Left renal cortex interstitium (tissue), 4 donors: Measurements from ENCODE around the gene IL6R. TPM values are rescaled to one million over a fixed set of nuclear protein-coding genes. Genes with fewer than 3 reads are reported as not detected.
"Not testable (repeated sequence)": the region's sequence is repeated elsewhere in the genome, so short reads cannot be mapped to it uniquely, and the experiment has no call there.

Source experiments
- DNase-seq, 4 donors: peaks; one replicate each; pipeline ENCODE4 v3.0.0-alpha.2; 2013; ENCODE audit warnings: low read depth in 4 of 4, low spot score in 2 of 4, missing footprints in 1 of 4
- polyA plus RNA-seq, 4 donors: library from polyadenylated mRNA; unstranded; fragments of 120-200 nt; gene quantifications; one replicate each; pipeline ENCODE4 v1.2.1, GENCODE V29; 2013; ENCODE audit not compliant: insufficient read length in 4 of 4

IL6R gene
- polyA plus RNA-seq, 4 donors: 5.4 to 7.7 (median 6.0) TPM

DNA sequence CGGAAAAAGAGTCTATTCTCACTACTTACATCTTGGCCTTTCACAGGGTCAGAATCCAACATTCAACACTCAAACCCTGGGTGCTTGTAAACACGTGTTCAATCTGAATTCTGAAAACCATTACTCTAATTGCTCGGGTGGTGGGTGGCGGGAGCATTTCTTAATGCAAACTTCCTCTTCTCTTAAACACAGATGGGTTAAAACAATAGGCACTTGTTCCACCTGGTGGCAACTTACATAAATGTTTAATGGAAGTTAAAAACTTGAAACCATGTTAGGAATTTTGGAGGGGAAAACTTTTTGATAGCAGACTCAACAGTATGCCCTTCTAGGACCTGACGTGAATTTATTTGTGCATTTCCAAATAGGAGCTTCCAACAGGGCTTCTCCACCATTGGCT lies 73.5 kb downstream of the IL6R start:
- no peak for DNase-seq

DNA sequence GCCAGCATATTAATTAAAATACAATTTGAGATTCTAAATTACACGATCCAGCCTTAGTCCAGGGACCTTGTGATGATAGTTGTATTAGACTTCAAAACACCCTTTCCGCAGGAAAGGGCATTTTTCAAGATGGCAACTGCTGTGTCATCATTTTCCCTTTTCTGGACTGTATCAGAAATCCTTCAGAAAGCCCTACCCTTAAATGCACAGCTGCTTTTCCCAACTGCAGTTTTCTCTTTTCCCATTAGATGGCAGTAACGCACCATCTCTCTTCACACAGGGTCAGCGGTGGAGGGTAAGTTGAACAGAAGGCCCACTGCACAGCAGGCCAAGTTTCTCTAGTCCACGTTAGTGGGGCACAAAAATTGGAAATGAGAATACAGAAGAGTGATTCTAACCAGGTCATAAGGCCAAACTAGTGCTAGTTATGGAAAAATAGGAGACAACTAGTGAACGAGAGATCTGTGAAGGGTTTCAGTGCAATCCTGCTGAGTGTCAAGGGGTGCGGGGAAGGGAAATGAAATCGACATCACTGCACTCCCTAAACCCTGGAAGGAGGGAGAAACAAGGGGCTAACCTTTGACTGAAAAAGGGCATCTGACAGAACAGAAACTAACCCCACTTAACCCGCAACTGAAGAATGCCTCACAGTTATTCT lies 74.8 kb downstream of the IL6R start:
- DNase-seq: peak; percentile 56 to 84 (median 69)

DNA sequence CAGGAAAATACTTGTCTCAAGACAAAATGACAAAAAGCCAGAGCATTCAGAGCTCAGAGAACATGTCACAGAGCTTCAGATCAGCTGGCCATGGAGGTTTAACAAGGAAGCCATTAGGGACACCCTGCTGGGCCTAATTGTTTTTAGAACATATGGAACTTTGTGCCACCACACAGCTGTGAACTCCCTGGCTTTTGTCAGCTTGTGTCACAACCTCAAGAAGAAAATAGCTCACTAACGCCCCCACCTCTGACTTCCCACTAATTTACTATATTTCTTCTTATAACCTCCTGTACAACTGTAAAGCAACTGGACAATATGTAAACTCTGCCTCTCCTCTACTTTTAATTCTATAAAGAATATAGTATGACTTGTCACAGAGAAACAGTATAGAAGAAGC lies 75.9 kb downstream of the IL6R start:
- no peak for DNase-seq

DNA sequence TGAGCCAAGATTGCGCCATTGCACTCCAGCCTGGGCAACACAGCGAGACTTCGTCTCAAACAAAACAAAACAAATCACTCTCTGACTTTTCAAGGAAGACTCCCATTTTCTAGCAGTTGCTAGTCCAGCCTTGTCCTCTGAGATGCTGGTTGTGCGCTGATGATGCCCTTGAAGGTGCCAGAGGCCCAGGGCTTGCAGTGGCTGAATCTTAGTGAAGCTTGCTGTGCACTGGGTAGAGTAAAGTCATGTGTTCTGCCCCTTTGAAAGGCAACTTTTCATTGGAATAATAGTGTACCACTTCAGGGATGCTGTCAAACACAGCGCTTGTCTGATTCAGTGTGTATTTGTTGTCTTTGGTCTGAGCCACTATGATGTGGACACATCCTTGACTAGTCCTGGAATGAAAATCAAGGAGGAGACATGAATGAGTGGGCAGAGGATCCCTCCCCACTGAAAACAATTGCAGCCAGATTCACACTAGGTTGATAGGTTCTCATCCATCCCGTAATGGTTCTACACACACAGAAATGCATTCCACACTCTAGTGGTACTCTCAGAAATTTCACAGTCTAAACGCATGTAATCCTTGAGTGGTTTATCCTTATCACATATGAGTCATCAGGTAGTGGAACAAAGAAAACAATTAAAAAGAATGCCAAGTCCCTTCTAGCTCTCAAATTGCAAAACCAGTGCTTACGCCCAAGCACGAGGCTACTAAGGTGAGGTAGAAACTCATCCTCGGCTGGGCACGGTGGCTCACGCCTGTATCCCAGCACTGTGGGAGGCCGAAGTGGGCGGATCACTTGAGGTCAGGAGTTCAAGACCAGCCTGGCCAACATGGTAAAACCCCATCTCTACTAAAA lies 79.0 kb downstream of the IL6R start:
- no peak for DNase-seq

DNA sequence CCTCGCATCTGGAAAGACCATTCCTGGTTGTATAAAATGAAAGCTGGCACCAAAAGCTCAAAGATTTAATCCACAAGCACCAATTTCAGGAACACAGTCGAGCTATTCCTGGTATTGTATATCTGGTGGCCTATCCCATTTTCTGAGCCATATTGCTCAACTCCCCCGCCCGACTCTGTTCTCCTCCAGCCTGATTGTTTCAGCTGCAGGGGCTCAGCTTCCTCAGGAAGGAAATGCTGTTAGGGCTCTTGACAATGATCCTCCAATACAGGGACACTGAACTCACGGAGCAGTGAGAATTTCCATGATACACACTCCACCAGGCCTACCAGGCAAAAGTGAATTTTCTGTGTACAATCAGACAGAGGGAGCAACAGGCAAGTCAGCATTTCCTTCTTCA lies 80.0 kb downstream of the IL6R start:
- DNase-seq: no peak

DNA sequence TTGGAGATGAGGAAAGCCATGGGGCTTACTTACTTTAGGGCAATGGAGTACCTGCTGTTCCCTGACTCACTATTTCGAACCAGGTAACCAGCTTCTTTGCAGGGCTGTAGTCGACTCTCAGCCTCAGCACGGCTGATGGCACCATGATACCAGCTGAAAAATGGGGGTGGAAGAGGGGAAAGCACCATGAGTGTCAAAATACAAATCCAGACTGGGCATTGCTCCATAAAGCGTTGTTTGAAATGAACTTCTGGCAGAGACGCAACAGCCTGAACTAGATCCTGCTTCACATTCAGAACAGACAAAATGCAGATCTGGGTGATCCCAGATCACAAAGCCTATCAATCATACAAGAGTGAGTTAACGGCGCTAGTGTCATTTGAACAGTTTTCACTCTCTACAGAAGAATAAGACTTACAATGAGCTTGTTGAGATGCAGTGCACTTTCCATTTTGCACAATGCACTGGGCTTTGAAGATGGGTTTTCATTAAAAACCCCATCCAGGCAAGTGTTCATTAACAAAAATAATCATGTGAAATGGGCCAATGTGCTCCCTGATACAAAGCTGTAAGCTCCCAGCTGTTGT lies 80.9 kb downstream of the IL6R start:
- DNase-seq: no peak

DNA sequence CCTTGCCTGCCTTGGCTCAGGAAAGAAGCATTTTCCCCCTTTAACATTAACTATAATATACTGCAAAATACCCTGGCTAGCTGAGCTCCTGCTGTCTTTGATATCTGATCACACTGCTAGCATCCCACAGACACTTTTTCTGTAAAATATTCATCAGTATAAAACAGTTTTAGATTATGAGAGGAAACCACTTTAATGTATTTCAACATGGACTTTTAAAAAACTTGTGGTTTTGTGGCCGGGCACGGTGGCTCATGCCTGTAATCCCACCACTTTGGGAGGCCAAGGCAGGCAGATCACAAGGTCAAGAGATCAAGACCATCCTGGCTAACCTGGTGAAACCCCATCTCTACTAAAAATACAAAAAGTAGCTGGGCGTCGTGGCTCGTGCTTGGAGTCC lies 81.6 kb downstream of the IL6R start:
- not testable (repeated sequence) for DNase-seq

DNA sequence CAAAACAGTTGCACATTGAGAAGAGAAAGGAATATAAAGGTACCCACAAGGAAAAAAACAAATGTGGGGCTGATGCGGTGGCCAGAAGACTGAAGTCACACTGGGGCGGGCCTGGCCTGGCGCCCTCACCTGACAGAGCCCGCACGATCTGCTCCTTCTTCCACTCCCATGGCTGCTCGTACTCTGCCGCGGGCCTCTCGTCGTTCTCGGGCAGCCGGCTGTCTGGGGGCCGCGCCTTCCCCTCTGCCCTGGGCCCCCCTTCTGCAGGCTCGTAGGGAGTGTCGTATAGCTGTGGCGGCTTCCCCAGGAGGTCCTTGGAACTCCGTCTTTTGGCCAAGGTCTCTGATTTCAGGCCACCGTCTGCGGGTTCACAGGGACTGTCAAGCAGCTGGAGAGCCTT lies 83.8 kb downstream of the IL6R start:
- DNase-seq: no peak

DNA sequence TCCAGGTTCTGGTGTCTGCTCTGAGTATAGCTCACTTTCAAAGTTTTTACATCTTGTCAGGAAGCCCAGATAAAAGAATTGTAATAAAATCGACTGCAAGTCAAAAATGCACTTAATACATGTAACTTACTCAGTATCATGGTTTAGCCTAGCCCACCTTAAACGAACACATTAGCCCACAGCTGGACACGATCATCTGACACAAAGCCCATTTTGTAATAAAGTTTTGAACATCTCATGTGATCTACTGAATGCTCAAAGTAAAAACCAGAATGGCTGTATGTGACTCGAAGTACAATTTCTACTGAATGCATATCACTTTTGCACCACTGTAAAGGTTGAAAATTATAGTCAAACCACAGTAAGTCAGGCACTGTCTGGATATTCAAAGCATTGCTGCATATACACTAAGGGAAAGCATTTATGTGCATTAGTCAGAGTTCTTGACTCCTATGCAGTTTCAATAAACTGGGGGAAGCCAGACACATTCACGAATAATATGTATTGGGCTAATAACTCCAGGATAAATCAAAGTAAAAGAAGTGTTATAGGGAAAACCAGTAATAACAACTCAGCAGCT lies 84.6 kb downstream of the IL6R start:
- DNase-seq: no peak

DNA sequence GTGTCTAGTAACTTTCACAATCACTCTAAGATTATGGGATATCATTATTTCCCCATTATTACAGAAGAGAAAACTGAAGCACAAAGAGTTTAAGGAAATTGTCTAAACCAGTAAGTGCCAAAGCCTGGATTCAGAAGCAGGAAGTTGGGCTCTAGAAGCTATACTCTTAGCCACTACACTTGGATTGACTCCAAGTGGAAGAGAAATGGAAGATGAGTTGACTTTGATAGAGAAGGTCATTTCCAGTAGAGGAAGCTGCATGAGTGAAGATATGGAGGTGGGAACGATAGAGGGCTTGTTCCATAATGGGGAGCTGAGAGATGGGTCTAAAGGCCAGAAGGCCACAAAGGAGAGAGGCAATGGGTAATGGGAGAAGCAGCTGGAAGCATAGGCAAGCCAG lies 85.2 kb downstream of the IL6R start:
- DNase-seq: no peak

DNA sequence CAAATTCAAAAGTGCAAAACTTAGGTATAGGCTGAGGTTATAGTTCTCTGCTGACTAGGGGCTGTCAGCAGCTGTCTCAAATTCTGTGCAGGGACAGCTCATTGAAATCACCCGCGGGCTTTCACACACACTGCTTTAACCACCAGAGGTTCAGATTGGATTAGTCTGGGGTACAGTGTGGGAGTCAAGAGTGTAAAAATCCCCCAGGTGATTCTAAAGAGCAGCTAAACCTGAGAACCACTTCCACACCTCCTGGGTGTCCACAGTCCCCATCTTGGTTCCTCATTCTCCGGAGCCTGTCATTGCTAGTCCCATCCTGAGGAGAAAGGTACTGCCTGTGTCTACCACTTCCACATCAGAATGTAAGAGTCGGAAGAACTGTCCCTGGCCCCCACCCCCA lies 87.0 kb downstream of the IL6R start:
- DNase-seq: no peak

DNA sequence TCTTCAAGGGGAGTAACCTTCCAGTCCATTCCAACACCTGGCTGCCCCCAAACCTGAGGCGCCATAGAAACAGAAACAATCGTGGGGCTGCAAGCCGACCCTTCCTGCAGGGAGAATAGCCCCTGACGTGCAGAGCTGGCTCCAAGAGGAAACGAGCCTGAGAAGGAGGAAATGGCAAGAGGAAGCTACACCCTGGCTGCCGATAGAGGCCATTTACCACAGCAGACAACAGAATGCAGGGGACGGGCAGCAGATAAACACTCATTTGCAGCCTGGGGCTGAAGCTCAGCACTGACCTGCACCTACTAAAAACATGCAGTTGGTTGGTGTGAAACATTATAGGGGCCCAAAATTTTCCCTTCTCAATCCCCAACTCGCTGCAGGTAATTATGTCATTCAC lies 88.1 kb downstream of the IL6R start:
- no peak for DNase-seq

DNA sequence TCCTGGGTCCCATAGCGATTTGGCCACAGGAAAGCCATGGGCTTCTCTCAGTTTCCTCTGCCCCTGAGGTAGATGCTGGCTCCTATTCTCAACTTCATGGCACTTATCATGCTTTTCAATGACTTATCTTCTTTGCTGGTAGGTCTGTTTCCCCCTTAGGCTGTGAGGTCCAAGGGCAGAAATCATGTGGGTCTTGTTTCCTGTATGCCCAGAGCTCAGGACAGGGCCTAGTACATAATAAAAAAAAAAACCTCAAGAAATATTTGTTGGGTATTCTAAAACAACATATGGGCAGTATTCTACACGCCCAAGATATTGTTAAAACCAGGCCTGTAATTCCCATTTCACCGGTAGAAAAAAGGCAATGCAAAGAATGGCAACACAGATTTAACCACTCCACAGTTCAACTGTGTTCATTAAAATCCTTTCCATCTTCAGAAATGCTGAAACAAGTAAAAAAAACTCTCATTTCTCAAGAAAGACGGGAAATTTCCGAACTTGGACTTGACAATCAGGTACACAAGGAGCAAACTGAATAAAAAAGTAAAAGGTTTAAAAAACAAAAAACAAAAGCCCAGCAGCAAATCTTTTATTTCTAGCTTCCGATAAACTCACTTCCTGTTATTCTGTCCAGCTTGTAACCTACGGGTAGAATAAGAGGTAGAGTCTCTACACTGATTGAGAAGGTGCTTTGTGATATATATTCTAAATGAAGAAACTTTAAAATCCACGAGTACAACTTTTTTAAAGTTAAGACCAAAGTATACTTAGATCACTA lies 90.5 kb downstream of the IL6R start:
- DNase-seq: no peak

DNA sequence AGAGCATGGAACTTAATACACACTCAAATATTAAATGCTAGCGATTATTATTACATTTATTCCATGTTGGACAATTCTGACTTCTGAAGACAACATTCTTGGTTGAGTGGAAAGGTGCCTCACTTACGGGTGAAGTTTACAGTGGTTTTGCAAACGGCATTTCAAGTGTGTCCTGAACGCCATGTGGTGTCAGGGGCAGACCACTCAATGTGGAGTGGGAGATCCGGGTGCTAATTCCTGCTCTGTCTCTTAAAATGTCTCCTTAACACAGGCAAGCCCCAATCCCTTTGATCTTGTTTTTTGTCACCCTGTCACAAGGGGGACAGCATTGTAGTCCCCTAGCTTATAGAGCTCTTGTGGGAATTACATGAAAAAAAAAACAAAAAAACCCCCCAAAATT lies 91.2 kb downstream of the IL6R start:
- DNase-seq: no peak

DNA sequence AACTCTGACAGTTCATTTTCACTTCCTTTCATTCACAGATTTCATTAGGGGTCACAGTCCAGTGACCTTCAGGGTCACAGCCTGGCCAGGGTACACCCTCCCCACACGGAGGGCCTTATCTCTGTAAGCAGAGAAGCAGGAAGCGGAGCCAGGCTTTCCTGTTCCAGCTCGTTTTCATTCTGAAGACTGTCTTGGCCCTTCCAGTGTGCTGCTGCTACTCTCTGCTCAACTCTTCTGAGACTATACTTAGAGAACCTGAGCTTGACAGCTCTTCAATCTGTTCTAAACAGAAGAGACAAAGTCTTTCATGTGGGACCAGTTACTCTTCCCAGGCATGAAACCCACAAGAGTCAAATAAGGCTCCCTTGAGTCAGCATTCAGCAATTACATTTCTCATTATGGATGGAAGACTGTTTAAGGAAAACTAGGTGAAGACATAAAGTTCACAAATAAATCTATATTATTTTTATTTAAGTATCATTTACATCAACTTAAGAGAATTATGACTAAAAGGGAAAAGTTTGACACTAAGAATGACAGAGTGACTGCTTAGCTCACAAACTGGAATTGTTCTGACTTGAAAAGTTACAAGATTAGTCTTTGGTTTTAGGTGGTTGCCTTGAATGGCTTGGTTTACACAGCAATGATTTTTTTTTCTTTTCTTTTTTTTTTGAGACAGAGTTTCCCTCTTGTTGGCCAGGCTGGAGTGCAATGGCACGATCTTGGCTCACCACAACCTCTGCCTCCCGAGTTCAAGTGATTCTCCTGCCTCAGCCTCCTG lies 92.1 kb downstream of the IL6R start:
- no peak for DNase-seq

DNA sequence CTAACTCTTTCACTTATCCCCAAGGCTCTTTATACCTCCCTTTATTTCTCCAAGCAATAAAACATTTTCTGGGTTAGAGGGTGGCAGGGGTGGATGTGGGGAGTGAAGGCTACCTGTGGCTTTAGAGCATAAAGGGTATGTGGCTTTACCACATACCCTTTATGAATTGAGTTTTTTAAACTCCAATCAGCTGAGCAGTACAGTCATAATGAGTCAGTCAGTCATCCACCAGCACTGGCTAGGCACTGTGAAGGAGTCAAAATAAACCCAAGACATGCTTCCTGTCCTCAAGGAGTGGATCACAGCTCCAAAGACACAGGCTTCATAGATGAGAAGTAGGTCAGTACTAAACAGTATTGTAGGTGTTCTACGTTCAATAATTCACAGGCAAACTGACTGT lies 94.3 kb downstream of the IL6R start:
- no peak for DNase-seq

DNA sequence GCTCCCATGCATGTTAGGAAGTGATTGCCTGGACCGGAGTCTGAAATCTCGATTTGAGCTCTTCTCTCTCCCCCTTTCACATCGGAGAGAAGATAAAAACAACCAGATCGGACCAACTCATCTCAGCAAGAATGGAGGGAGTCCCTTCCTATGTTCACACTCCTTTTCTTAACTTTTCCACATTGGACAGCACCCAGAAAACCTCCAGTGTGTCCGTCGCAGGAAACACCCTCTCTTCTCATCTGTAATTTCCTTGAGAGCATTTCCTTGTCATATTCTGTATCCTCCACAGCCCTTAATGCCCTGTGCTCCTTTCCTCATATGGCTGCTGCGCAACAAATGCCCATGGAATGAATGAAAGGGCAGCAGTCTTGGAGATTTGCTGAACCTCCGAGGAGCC lies 95.4 kb downstream of the IL6R start:
- DNase-seq: no peak

DNA sequence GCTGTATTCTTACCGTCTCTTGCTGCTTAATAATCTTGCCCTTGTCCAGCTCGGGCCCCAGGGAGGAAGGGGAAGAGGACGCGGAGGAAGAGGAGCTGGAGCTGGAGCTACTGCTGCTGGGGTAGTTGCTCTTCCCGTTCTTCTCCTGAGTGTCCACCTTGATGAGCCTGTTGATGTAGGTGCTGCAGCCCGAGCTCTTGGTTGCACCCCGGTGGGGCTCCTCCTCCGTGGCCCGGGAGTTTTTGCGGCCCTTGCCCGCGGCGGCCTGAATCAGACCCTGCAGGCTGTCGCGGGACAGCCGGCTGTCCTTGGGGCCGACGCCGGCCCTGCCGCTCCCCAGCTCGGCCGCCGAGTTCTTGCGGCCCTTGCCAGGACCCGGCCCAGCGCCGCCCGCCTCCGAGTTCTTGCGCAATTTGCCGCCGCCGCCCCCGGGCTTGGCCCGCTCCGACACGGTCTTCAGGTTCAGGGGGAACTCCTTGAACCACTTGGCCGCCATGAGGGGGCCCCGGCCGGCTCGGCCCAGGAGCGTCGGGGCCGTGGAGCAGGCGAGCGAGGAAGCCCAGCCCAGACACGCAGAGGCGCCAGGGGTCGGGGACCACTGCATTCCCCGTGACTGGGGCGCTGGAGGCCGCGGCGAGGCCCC lies 96.4 kb downstream of the IL6R start:
- no peak for DNase-seq

DNA sequence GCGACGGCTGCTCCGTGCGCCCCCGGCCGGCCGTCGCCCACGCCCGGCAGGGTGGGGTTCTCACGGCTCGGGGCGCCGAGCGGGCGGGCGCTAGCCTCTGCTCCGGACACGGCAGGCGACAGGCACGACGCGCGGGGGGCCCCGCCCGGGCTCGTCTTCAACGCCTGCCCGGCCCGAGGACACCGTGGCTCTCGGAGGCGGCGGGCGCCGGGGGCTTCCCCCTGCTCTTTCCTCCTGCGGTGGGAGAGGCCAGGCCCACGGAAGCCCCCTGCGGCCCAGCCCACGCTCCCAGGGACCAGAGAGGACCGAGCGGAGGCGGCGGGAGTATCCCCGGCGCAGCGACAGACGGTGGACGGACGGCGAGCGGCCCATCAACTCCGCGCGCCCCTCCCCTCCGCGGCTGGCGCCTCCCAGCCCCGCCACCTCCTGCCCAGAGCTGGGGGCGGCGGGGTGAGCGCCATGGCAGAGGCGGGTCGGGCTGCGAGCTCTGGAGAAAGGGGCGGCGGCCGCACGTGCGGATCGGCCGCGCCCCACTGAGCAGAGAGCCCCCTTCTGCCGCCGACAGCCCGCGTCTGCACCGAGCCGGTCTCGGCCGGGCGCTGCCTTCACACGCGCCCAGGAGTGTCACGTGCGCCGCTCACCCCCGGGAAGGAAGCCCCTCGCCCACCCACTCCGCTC lies 97.1 kb downstream of the IL6R start, which contains the start of the genes SHE and TDRD10:
TSS of gene SHE (minus strand) at position 347 of the 678 bp plus-strand sequence. CDS start 386 bp downstream, outside the sequence.
TSS of gene TDRD10 (plus strand) at position 154 of the 678 bp plus-strand sequence. CDS start 4,685 bp downstream, outside the sequence.
- no peak for DNase-seq
